Stimulated activated CD8-positive, alpha-beta memory T cell treated with anti-CD3 and anti-CD28 coated beads, Interleukin-7, amount 100 ng/mL, for 24 hours (primary cell): ENCODE results near the gene SETD5.

Experiments
- DNase-seq: peaks from one replicate; pipeline ENCODE4 v3.0.0-alpha.2; 2020; ENCODE audit warnings: low read depth

The SETD5 gene

DNA sequence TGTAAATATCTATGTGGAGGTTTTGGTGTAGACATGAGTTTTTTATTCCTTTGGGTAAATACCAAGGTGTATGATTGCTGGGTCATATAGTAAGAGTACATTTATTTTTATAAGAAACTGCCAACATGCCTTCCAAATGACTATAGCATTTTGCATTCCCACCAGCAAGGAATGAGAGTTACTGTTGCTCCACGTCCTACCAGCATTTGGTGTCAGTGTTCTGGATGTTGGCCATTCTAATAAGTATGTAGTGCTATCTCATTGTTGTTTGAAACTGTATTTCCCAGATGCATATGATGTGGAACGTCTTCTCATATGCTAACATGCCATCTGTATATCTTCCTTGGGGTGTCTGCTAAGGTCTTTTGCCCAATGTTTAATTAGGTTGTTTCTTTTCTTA, 117.5 kb downstream of the SETD5 start:
- DNase-seq: no peak

DNA sequence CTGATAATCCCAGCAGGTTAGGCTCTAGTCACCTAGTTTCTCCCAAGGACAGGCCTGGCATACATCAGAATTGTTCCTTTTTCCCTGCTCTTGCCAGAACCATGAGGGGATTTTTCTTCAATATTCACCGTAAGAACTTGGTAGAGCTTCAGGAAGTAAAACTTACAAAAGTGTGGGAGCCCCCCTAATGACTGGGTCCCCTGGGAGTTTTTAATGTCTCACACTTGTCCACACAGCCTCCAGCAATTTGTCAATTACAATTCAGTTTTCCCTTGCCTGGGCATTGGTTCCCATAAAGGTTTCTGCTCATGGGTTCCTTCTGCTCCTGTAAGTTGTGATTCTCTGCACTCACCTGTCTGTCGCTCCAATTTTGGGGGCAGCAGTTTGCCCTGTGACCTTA, 127.7 kb downstream of the SETD5 start:
- DNase-seq: no peak
